Suprapubic skin (tissue), 4 donors: ENCODE measurements around the gene CDK11B. TPM values are rescaled to one million over a fixed set of nuclear protein-coding genes. Genes with fewer than 3 reads are reported as not detected.
A peak's percentile ranks its signal among the peaks of the same experiment; 100 is the strongest.
"Not testable (repeated sequence)": the region's sequence is repeated elsewhere in the genome, so short reads cannot be mapped to it uniquely, and the experiment has no call there.

Experiments used
- DNase-seq, 2 donors: peaks; one replicate each; pipeline ENCODE4 v3.0.0-alpha.2; 2019; ENCODE audit warnings: low spot score in 2 of 2
- H3K27ac ChIP-seq: fragments of 200-600 bp; sonication (generic); one replicate; pipeline ENCODE4 v1.5.1; 2019
- H3K27me3 ChIP-seq: fragments of 200-600 bp; sonication (generic); one replicate; pipeline ENCODE4 v1.5.1; 2019
- H3K36me3 ChIP-seq: fragments of 200-600 bp; sonication (generic); one replicate; pipeline ENCODE4 v1.5.1; 2019
- H3K4me1 ChIP-seq: fragments of 200-600 bp; sonication (generic); one replicate; pipeline ENCODE4 v1.5.1; 2019
- H3K4me3 ChIP-seq: fragments of 200-600 bp; sonication (generic); one replicate; pipeline ENCODE4 v1.5.1; 2019; ENCODE audit warnings: mild to moderate bottlenecking
- H3K9me3 ChIP-seq: fragments of 200-600 bp; sonication (generic); one replicate; pipeline ENCODE4 v1.5.1; 2019
- WGBS: methylation state at CpG from one replicate; pipeline ENCODE4 v1.1.5; 2018; 5-methylcytosine and 5-hydroxymethylcytosine counted together
- total RNA-seq, 4 donors: library from RNA; depleted of rRNA; stranded (reverse); fragments of >200 nt; gene quantifications; one replicate each; pipeline ENCODE4 v1.1.0, GENCODE V29; 2016

The CDK11B gene
- total RNA-seq, 4 donors from 2014 or later: 18.1 to 28.6 (median 23.3) TPM

GRCh38 chr1:1647567-1648241, 11.1 kb downstream of the CDK11B start:
- DNase-seq: peak in 1 of 2 donors; percentile 41
- 92% methylated on average over 17 of the region's 17 CpGs for WGBS
- H3K27me3 ChIP-seq, H3K27ac ChIP-seq, H3K9me3 ChIP-seq, H3K4me1 ChIP-seq, H3K4me3 ChIP-seq: not testable (repeated sequence)
- peaks cover 59% of the 10 kb centered on the region for H3K36me3 ChIP-seq

GRCh38 chr1:1646326-1646725, 12.5 kb downstream of the CDK11B start:
- not testable (repeated sequence) for H3K4me3 ChIP-seq, DNase-seq, H3K9me3 ChIP-seq, H3K4me1 ChIP-seq, H3K27me3 ChIP-seq, H3K27ac ChIP-seq
- WGBS: 92% methylated on average over 5 of the region's 5 CpGs
- H3K36me3 ChIP-seq: peaks cover 45% of the 10 kb centered on the region

- WGBS: 96% methylated on average over 15 of the region's 38 CpGs
- H3K27ac ChIP-seq, DNase-seq, H3K4me1 ChIP-seq, H3K9me3 ChIP-seq, H3K27me3 ChIP-seq, H3K4me3 ChIP-seq: not testable (repeated sequence)
- H3K36me3 ChIP-seq: peaks cover 38% of the 10 kb centered on the region
Observed at GRCh38 chr1:1640711-1641461, 17.9 kb downstream of the CDK11B start.

- not testable (repeated sequence) for H3K27me3 ChIP-seq, H3K9me3 ChIP-seq, H3K27ac ChIP-seq, H3K4me1 ChIP-seq, DNase-seq, H3K4me3 ChIP-seq
- peaks cover 38% of the 10 kb centered on the region for H3K36me3 ChIP-seq
- 100% methylated on average over 4 of the region's 25 CpGs for WGBS
Observed at GRCh38 chr1:1640081-1640480, 18.7 kb downstream of the CDK11B start.

- H3K36me3 ChIP-seq: peaks cover 38% of the 10 kb centered on the region
- H3K9me3 ChIP-seq, H3K4me3 ChIP-seq, H3K27ac ChIP-seq, H3K27me3 ChIP-seq, DNase-seq, H3K4me1 ChIP-seq: not testable (repeated sequence)
- no CpG with 5 or more reads among the region's 16 CpGs for WGBS
Observed at GRCh38 chr1:1639368-1639767, 19.4 kb downstream of the CDK11B start.

GRCh38 chr1:1638528-1638927, 20.3 kb downstream of the CDK11B start:
- not testable (repeated sequence) for H3K27me3 ChIP-seq, DNase-seq, H3K4me3 ChIP-seq, H3K4me1 ChIP-seq, H3K9me3 ChIP-seq, H3K27ac ChIP-seq
- H3K36me3 ChIP-seq: peaks cover 38% of the 10 kb centered on the region
- 71% methylated on average over 1 of the region's 13 CpGs for whole genome bisulfite sequencing

GRCh38 chr1:1637479-1637875, 21.3 kb downstream of the CDK11B start:
- H3K27ac ChIP-seq, H3K4me1 ChIP-seq, H3K4me3 ChIP-seq, H3K27me3 ChIP-seq, H3K9me3 ChIP-seq: not testable (repeated sequence)
- DNase-seq: peak in 1 of 2 donors; percentile 56
- 84% methylated on average over 14 of the region's 14 CpGs for WGBS
- H3K36me3 ChIP-seq: peaks cover 38% of the 10 kb centered on the region

- 92% methylated on average over 32 of the region's 37 CpGs for WGBS
- not testable (repeated sequence) for H3K4me3 ChIP-seq, H3K4me1 ChIP-seq, H3K27ac ChIP-seq, H3K9me3 ChIP-seq, H3K27me3 ChIP-seq
- DNase-seq: peak in 1 of 2 donors; percentile 57
- H3K36me3 ChIP-seq: peaks cover 38% of the 10 kb centered on the region
Observed at GRCh38 chr1:1636621-1637478, 22.0 kb downstream of the CDK11B start.

GRCh38 chr1:1634613-1635012, 24.2 kb downstream of the CDK11B start:
- H3K9me3 ChIP-seq, H3K4me3 ChIP-seq, H3K27ac ChIP-seq: not testable (repeated sequence)
- H3K27me3 ChIP-seq: peaks cover 26% of the 10 kb centered on the region
- H3K4me1 ChIP-seq: peaks cover 27% of the 10 kb centered on the region
- 98% methylated on average over 9 of the region's 13 CpGs for WGBS
- peaks cover 25% of the 10 kb centered on the region for H3K36me3 ChIP-seq
- DNase-seq: peak in 1 of 2 donors; percentile 74

GRCh38 chr1:1633409-1633808, 25.4 kb downstream of the CDK11B start:
- Histone ChIP-seq H3K36me3 (peaks cover 18% of the 10 kb centered on the region), H3K27me3 (peaks cover 30% of the 10 kb centered on the region), H3K4me1 (peaks cover 39% of the 10 kb centered on the region)
- not testable (repeated sequence) for H3K27ac ChIP-seq, H3K4me3 ChIP-seq, H3K9me3 ChIP-seq, DNase-seq
- WGBS: no CpG with 5 or more reads among the region's 35 CpGs
